ENCODE measurements around the gene DTX3. TPM values are rescaled to one million over a fixed set of nuclear protein-coding genes. Genes with fewer than 3 reads are reported as not detected.

The DTX3 gene
- total RNA-seq, 1 donor from 2014 or later, result 22.3 TPM

- Histone ChIP-seq H3K27me3 (ENCODE audit: low read depth) (no peaks in the 10 kb centered on the region), H3K4me3 (no peak overlapping the region), H3K27ac (replicated peaks) (no peak overlapping the region), H3K36me3 (peaks cover 63% of the 10 kb centered on the region), H3K9me3 (replicated peaks) (no peaks in the 10 kb centered on the region), H3K4me1 (peaks cover 25% of the 10 kb centered on the region)
- DNase-seq, result no peak
- intact Hi-C loops (cut with micrococcal nuclease), result no loop called here
- no peak for TF ChIP-seq CTCF (IDR thresholded peaks at IDR 0.05; ENCODE audit: borderline replicate concordance)
These were observed 4.2 kb upstream of the DTX3 start for GRCh38 chr12:57600395-57600794.

GRCh38 chr12:57602544-57602943, 2.1 kb upstream of the DTX3 start:
- TF ChIP-seq CTCF (IDR thresholded peaks at IDR 0.05; ENCODE audit: borderline replicate concordance), result no peak
- intact Hi-C loops (cut with micrococcal nuclease), result no loop called here
- Histone ChIP-seq H3K27ac (replicated peaks) (peak overlapping the region; percentile 92), H3K27me3 (ENCODE audit: low read depth) (no peaks in the 10 kb centered on the region), H3K36me3 (peaks cover 52% of the 10 kb centered on the region), H3K9me3 (replicated peaks) (no peaks in the 10 kb centered on the region), H3K4me1 (peaks cover 44% of the 10 kb centered on the region), H3K4me3 (no peak overlapping the region)
- DNase-seq, result no peak

GRCh38 chr12:57603324-57603723, 1.3 kb upstream of the DTX3 start:
- no peak for TF ChIP-seq CTCF (IDR thresholded peaks at IDR 0.05; ENCODE audit: borderline replicate concordance)
- Histone ChIP-seq H3K4me3 (peak overlapping the region; percentile 83), H3K27ac (replicated peaks) (peak overlapping the region; percentile 92), H3K36me3 (peaks cover 46% of the 10 kb centered on the region), H3K9me3 (replicated peaks) (no peaks in the 10 kb centered on the region), H3K4me1 (peaks cover 52% of the 10 kb centered on the region), H3K27me3 (ENCODE audit: low read depth) (no peaks in the 10 kb centered on the region)
- DNase-seq, result no peak
- intact Hi-C loops (cut with micrococcal nuclease), result no loop called here

GRCh38 chr12:57603815-57604453, 690 bp upstream of the DTX3 start:
- Histone ChIP-seq H3K27ac (replicated peaks) (peak overlapping the region; percentile 92), H3K4me1 (peaks cover 58% of the 10 kb centered on the region), H3K4me3 (peak overlapping the region; percentile 83), H3K36me3 (peaks cover 45% of the 10 kb centered on the region), H3K9me3 (replicated peaks) (no peaks in the 10 kb centered on the region), H3K27me3 (ENCODE audit: low read depth) (no peaks in the 10 kb centered on the region)
- no peak for TF ChIP-seq CTCF (IDR thresholded peaks at IDR 0.05; ENCODE audit: borderline replicate concordance)
- DNase-seq, result peak; percentile 54
- intact Hi-C loops (cut with micrococcal nuclease), result no loop called here

- Histone ChIP-seq H3K27ac (replicated peaks) (peak overlapping the region; percentile 92), H3K36me3 (peaks cover 32% of the 10 kb centered on the region), H3K4me1 (peaks cover 70% of the 10 kb centered on the region), H3K27me3 (ENCODE audit: low read depth) (no peaks in the 10 kb centered on the region), H3K4me3 (peak overlapping the region; percentile 83), H3K9me3 (replicated peaks) (no peaks in the 10 kb centered on the region)
- peak; percentile 55 for DNase-seq
- TF ChIP-seq CTCF (IDR thresholded peaks at IDR 0.05; ENCODE audit: borderline replicate concordance), result no peak
- intact Hi-C loops (cut with micrococcal nuclease), result no loop called here
These were observed 577 bp downstream of the DTX3 start for GRCh38 chr12:57604992-57605810.
